Measurements from ENCODE around the gene EPHA8. TPM values are rescaled to one million over a fixed set of nuclear protein-coding genes. Genes with fewer than 3 reads are reported as not detected.
A peak's percentile ranks its signal among the peaks of the same experiment; 100 is the strongest.

Gene EPHA8
- total RNA-seq, 1 donor = not detected

DNA sequence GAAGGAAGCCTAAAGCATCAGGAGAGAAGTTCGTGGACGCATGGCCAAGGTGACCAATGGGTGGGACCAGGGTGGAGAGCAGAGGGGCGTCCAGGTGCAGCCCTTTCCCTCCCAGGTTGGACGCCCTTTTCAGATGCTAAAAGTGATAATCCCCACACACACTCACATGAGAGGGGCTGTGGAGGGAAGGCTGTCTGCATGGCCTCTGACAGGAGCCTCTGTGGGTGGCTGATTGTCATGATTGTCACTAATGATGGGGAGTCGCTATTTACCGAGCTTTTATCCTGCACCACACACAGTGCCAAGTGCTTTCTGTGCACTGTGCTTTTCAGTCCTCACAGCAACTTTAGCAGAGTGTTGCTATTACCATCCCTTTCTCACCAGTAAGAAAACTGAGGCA lies 46.0 kb downstream of the EPHA8 start:
- no peak for DNase-seq (ENCODE audit: low read depth)
- no peak for TF ChIP-seq CTCF (IDR thresholded peaks at IDR 0.05; ENCODE audit: insufficient read depth, low read length)
- H3K4me3 ChIP-seq (ENCODE audit: low read depth, low read length) = no peak overlapping the region

DNA sequence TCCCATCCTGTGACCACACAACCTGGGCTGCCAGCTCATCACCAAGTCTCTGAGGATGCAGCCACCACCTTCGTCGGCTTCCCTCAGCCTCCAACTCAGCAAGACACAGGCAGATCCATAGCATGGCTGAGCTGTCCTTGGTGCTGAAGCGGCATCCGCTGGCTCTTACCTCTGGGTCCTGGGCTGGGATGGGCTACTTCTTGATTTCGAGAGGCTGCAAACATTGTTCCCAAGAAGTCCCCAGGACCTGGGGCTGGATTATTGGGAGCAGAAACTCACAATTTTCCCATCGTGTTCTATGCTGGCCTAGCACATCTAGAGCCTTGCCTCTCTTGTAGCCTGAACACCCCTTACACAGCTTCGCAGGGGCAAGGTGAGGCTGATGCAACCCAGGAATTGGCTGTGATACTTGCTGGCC lies 48.2 kb downstream of the EPHA8 start:
- DNase-seq (ENCODE audit: low read depth) = peak; percentile 65
- H3K4me3 ChIP-seq (ENCODE audit: low read depth, low read length) = no peak overlapping the region
- no peak for TF ChIP-seq CTCF (IDR thresholded peaks at IDR 0.05; ENCODE audit: insufficient read depth, low read length)

GRCh38 chr1:22612671-22613571 lies 49.6 kb downstream of the EPHA8 start:
- no peak for DNase-seq (ENCODE audit: low read depth)
- H3K4me3 ChIP-seq (ENCODE audit: low read depth, low read length) = no peak overlapping the region
- TF ChIP-seq CTCF (IDR thresholded peaks at IDR 0.05; ENCODE audit: insufficient read depth, low read length) = no peak

- DNase-seq (ENCODE audit: low read depth) = no peak
- no peak for TF ChIP-seq CTCF (IDR thresholded peaks at IDR 0.05; ENCODE audit: insufficient read depth, low read length)
- H3K4me3 ChIP-seq (ENCODE audit: low read depth, low read length) = no peak overlapping the region
These were observed 50.3 kb downstream of the EPHA8 start for GRCh38 chr1:22613572-22613918.

DNA sequence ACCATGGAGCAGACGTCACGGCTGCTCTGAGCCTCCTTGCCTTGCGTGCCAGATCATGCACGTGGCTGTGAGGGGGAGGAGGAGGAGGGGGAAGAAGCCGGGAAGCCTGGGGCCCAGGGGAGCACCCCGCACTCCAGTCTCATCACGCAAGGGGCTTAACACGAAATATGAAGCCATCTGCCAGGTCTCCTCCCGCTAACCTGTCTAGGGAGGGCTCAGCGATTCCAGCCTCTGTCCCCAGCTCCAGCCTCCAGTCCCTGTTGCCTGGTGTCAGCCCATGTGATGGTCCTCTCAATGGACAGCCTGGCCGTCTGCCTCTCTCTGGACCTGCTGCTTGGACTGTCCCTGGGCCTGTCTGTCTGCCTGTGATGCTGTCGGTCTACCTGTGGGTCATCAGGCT lies 50.7 kb downstream of the EPHA8 start:
- DNase-seq (ENCODE audit: low read depth) = no peak
- no peak for TF ChIP-seq CTCF (IDR thresholded peaks at IDR 0.05; ENCODE audit: insufficient read depth, low read length)
- H3K4me3 ChIP-seq (ENCODE audit: low read depth, low read length) = no peak overlapping the region

DNA sequence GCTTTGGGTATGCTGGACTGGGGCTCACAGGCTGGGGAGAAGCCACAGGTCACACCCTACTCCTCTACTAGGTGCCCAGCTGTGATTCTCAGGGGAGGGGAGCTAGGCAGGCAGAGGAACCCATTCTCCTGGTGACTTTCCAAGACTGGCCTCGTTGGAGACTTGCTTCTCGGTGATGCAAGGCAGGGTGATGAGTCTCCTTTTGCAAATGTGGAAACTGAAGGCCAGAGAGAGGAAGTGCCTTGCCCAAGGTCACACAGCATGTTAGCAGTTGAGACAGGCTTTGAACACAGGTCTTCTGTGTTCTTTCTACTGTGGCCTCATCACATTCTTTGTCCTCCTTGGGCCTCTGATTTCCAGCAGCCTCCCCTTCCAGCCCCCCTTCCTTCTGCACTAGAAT lies 52.6 kb downstream of the EPHA8 start:
- TF ChIP-seq CTCF (IDR thresholded peaks at IDR 0.05; ENCODE audit: insufficient read depth, low read length) = no peak
- H3K4me3 ChIP-seq (ENCODE audit: low read depth, low read length) = no peak overlapping the region
- no peak for DNase-seq (ENCODE audit: low read depth)

DNA sequence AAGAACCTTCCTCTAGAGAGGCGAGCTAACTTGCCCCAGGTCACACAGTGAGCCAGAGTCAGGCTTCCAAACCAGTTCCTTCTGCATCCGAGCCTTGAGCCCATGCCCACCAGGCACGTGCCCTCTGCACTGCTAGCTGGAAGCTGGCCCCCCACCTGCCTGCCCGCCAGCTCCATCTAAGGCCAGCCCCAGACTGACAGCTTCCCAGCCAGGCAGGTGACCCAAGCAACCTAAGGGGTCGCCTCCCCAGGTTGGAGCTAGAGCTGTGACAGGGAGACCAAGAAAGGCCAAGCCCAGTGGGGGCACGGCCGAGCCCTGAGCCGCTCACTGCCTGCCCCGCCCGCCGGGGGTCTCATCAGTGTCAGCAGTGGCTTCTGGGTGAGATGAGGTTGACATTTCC lies 53.3 kb downstream of the EPHA8 start:
- TF ChIP-seq CTCF (IDR thresholded peaks at IDR 0.05; ENCODE audit: insufficient read depth, low read length) = no peak
- H3K4me3 ChIP-seq (ENCODE audit: low read depth, low read length) = no peak overlapping the region
- no peak for DNase-seq (ENCODE audit: low read depth)
